IPS-20b (cell line): Measurements from ENCODE around the gene MYL5.
"Not testable (repeated sequence)": the region's sequence is repeated elsewhere in the genome, so short reads cannot be mapped to it uniquely, and the experiment has no call there.

Experiments used
- H3K27ac ChIP-seq: one replicate; pipeline ENCODE4 v1.5.1; 2013; ENCODE audit warnings: low read length
- H3K27me3 ChIP-seq: 2 replicates; pipeline ENCODE4 v1.6.1; 2013; ENCODE audit warnings: mild to moderate bottlenecking, low read length, inconsistent platforms; ENCODE audit not compliant: insufficient read depth
- H3K36me3 ChIP-seq: 2 replicates; pipeline ENCODE4 v1.6.1; 2013; ENCODE audit warnings: low read depth, mild to moderate bottlenecking, inconsistent platforms, low read length, moderate library complexity; ENCODE audit not compliant: insufficient read depth
- H3K4me1 ChIP-seq: 2 replicates; pipeline ENCODE4 v1.6.1; 2013; ENCODE audit warnings: mild to moderate bottlenecking, control low read depth, inconsistent platforms, low read length, moderate library complexity; ENCODE audit not compliant: insufficient read depth
- H3K4me3 ChIP-seq: 2 replicates; pipeline ENCODE4 v1.5.1; 2013; ENCODE audit warnings: mild to moderate bottlenecking, low read length, inconsistent platforms
- H3K9ac ChIP-seq: 2 replicates; pipeline ENCODE4 v1.6.1; 2013; ENCODE audit warnings: low read depth, mild to moderate bottlenecking, inconsistent platforms, low read length, moderate library complexity
- H3K9me3 ChIP-seq: 2 replicates; pipeline ENCODE4 v1.6.1; 2013; ENCODE audit warnings: mild to moderate bottlenecking, low read depth, low read length, inconsistent platforms; ENCODE audit not compliant: insufficient read depth

Gene MYL5

GRCh38 chr4:723751-724530 is 49.6 kb downstream of the MYL5 start:
- Histone ChIP-seq H3K9me3 (no peaks in the 10 kb centered on the region), H3K36me3 (peaks cover 5% of the 10 kb centered on the region; the same call in 1 of the 2 replicates), H3K4me1 (no peaks in the 10 kb centered on the region), H3K4me3 (no peak overlapping the region), H3K9ac (no peak overlapping the region), H3K27ac (no peak overlapping the region), H3K27me3 (no peaks in the 10 kb centered on the region)

DNA sequence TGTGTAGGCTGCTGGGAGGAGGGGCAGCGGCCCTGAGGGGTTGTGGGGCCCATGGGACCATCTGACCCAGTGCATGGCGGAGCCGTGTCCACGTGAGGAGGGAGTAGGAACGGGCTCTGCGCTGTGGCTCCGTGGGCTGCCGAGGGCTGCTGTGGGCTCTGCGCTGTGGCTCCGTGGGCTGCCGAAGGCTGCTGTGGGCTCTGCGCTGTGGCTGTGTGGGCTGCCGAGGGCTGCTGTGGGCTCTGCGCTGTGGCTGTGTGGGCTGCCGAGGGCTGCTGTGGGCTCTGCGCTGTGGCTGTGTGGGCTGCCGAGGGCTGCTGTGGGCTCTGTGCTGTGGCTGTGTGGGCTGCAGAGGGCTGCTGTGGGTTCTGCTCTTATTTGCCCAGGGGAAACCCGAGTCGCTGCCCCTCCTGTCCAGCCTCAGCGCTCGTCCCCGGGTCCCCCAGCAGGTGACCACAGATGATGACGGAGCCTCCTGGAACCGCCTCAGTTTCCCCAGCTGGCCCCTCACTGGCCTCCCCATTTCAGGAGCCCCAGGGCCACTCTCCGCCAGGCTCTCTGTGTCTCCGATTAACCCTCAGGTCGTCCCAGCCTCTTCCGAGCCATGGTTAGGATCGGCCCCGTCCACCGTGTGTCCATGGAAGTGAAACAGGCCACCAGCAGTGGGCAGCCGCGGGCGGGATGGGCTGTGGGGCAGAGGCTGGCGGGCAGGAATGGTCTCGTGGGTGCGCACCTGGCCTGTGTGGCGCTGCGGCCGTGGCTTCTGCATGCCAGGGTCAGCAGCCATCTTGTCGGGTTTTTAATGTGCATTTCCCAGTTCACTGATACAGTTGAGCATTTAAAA is 51.3 kb downstream of the MYL5 start:
- H3K9me3 ChIP-seq: no peaks in the 10 kb centered on the region
- no peak overlapping the region for H3K4me3 ChIP-seq
- H3K36me3 ChIP-seq: peaks cover 7% of the 10 kb centered on the region; the same call in 1 of the 2 replicates
- no peak overlapping the region for H3K27ac ChIP-seq
- no peaks in the 10 kb centered on the region for H3K4me1 ChIP-seq
- no peaks in the 10 kb centered on the region for H3K27me3 ChIP-seq
- no peak overlapping the region for H3K9ac ChIP-seq

DNA sequence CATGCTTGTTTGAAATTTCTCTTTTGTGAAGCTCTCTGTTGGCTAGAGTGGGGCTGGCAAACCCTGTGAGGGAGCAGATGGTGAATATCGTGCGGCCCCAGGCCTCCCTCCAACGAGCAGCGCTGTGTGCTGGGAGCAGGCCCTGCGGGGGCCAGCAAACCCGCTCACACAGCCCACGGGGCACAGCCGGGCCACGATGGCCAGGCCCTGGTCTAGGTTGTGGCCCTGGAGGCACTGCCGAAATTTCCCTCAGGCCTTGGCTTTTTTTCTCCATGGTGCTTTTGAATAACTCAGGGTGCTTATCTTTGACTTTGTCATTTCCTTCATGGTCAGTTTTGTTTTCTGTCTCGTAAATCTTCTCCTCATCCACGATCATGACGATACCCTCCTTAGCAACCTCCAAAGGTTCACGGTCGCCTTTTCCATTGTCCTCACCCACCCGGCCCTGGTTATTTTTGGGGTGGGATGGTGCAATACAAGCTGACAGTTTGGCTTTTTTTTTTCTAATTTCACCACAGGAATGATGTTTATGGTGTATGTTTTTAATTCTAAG is 52.0 kb downstream of the MYL5 start:
- Histone ChIP-seq H3K27ac (no peak overlapping the region), H3K36me3 (peaks cover 13% of the 10 kb centered on the region), H3K4me1 (no peaks in the 10 kb centered on the region), H3K27me3 (no peaks in the 10 kb centered on the region), H3K9ac (no peak overlapping the region), H3K9me3 (no peaks in the 10 kb centered on the region), H3K4me3 (no peak overlapping the region)

GRCh38 chr4:726838-727237 is 52.5 kb downstream of the MYL5 start:
- Histone ChIP-seq H3K9me3 (no peaks in the 10 kb centered on the region), H3K27ac (no peak overlapping the region), H3K9ac (no peak overlapping the region), H3K4me3 (no peak overlapping the region), H3K27me3 (no peaks in the 10 kb centered on the region), H3K36me3 (peaks cover 13% of the 10 kb centered on the region), H3K4me1 (no peaks in the 10 kb centered on the region)

- peaks cover 17% of the 10 kb centered on the region for H3K36me3 ChIP-seq
- no peaks in the 10 kb centered on the region for H3K27me3 ChIP-seq
- no peak overlapping the region for H3K9ac ChIP-seq
- no peak overlapping the region for H3K4me3 ChIP-seq
- no peak overlapping the region for H3K27ac ChIP-seq
- H3K9me3 ChIP-seq: no peaks in the 10 kb centered on the region
- H3K4me1 ChIP-seq: no peaks in the 10 kb centered on the region
These were observed 53.2 kb downstream of the MYL5 start for GRCh38 chr4:727576-727975.

GRCh38 chr4:729336-730315 is 55.3 kb downstream of the MYL5 start:
- Histone ChIP-seq H3K4me3 (no peak overlapping the region), H3K4me1 (no peaks in the 10 kb centered on the region), H3K36me3 (peaks cover 31% of the 10 kb centered on the region), H3K9ac (no peak overlapping the region), H3K27ac (no peak overlapping the region), H3K9me3 (no peaks in the 10 kb centered on the region), H3K27me3 (no peaks in the 10 kb centered on the region)

DNA sequence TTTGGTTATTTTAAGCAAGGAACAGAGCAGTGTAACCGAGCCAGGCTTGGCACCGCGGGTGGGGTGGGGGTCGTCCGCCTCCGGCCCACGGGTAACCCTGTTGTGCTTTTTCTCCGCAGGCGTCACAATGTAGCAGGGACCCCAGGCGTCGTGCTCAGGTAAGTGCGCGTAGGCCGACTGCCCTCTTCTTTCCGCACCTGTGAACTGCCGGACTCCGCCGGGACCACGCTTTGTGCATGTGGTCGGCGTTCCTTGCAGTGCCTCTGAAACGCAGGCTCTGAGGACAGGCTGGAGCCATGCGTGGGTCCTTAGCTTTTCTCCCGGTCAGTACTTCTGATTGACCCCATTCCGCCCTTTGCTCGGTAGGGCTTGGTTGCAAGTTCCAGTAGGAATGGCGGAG is 56.2 kb downstream of the MYL5 start:
- Histone ChIP-seq H3K36me3 (peaks cover 40% of the 10 kb centered on the region), H3K4me1 (no peaks in the 10 kb centered on the region), H3K27ac (no peak overlapping the region), H3K4me3 (no peak overlapping the region), H3K9ac (no peak overlapping the region), H3K27me3 (no peaks in the 10 kb centered on the region), H3K9me3 (no peaks in the 10 kb centered on the region)

DNA sequence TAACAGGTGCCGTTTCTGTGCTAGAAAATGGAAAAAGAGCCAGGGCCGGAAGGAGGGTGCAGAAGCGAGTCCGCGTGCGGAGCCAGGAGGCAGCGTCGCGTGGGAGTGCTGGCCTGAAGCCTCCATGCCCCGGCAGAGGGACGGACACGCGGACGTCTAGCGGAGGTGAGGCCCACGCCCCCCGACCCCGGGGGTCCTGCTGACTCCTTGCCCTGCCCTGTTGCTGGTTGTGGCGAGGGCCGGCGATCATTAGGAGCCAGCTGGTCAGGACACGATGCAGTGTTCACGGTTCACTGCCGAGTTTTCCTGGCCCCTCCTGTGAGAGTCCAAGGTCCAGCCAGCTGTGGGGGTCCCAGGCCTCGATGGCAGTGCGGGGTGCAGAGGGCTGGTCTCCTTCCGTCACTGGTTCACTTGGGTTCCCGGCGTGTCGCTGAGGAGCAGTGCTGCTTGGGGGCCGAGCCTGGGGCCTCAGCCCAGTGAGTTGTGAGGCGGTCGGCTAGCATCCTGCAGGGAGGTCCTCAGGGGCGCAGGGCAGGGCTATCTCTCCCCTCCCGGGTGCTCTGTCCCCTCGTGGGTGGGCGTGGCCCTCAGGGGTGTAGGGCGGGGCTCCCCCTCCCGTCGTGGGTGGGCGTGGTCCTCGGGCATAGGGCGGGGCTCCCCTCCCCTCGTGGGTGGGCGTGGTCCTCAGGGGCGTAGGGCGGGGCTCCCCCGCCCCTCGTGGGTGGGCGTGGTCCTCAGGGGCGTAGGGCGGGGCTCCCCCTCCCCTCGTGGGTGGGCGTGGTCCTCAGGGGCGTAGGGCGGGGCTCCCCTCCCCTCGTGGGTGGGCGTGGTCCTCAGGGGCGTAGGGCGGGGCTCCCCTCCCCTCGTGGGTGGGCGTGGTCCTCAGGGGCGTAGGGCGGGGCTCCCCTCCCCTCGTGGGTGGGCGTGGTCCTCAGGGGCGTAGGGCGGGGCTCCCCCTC is 56.9 kb downstream of the MYL5 start:
- H3K9ac ChIP-seq, H3K27ac ChIP-seq, H3K4me1 ChIP-seq, H3K9me3 ChIP-seq, H3K27me3 ChIP-seq, H3K4me3 ChIP-seq: not testable (repeated sequence)
- H3K36me3 ChIP-seq: peaks cover 43% of the 10 kb centered on the region
